HEK293 (cell line): ENCODE measurements around the gene MYH11.
A peak's percentile ranks its signal among the peaks of the same experiment; 100 is the strongest.

Source experiments
- GLI2 ChIP-seq: fragments of 450-650 bp; formaldehyde crosslinking; IDR thresholded peaks from 2 replicates; pipeline ENCODE4; 2017; ENCODE audit warnings: missing biosample characterization, missing genetic modification characterization, low read depth, borderline replicate concordance
- GLI4 ChIP-seq: fragments of 450-650 bp; formaldehyde crosslinking; IDR thresholded peaks from 2 replicates; pipeline ENCODE4 v1.5.1; 2016; ENCODE audit warnings: missing biosample characterization, missing genetic modification characterization
- HOXC10 ChIP-seq: sonication (generic); formaldehyde crosslinking; IDR thresholded peaks from 2 replicates; pipeline ENCODE4 v1.8.1; 2023; ENCODE audit warnings: mild to moderate bottlenecking, missing genetic modification reagents
- KLF9 ChIP-seq: fragments of 450-650 bp; formaldehyde crosslinking; IDR thresholded peaks from 2 replicates; pipeline ENCODE4 v1.5.1; 2016; ENCODE audit warnings: missing biosample characterization, missing genetic modification characterization, low read depth
- TRIM28 ChIP-seq: IDR thresholded peaks from 2 replicates; pipeline ENCODE4 v1.6.1; 2011; ENCODE audit warnings: low read length, control low read depth, borderline replicate concordance
- WT1 ChIP-seq: fragments of 450-650 bp; formaldehyde crosslinking; IDR thresholded peaks from 2 replicates; pipeline ENCODE4 v1.5.1; 2016; ENCODE audit warnings: missing biosample characterization, missing genetic modification characterization
- ZEB2 ChIP-seq: fragments of 450-650 bp; formaldehyde crosslinking; IDR thresholded peaks from 2 replicates; pipeline ENCODE4 v1.5.1; 2016; ENCODE audit warnings: missing biosample characterization, missing genetic modification characterization
- ZFP37 ChIP-seq: fragments of 450-650 bp; formaldehyde crosslinking; IDR thresholded peaks from 2 replicates; pipeline ENCODE4 v1.5.1; 2016; ENCODE audit warnings: missing biosample characterization, missing genetic modification characterization
- ZNF146 ChIP-seq: fragments of 450-650 bp; formaldehyde crosslinking; IDR thresholded peaks from 2 replicates; pipeline ENCODE4 v1.5.1; 2016; ENCODE audit warnings: missing biosample characterization, missing genetic modification characterization
- ZNF211 ChIP-seq: fragments of 450-650 bp; formaldehyde crosslinking; IDR thresholded peaks from 2 replicates; pipeline ENCODE4 v1.5.1; 2016; ENCODE audit warnings: low read depth, missing biosample characterization, missing genetic modification characterization
- ZNF24 ChIP-seq: fragments of 450-650 bp; formaldehyde crosslinking; IDR thresholded peaks from 2 replicates; pipeline ENCODE4 v1.5.1; 2016; ENCODE audit warnings: missing biosample characterization, missing genetic modification characterization
- ZNF394 ChIP-seq: fragments of 450-650 bp; formaldehyde crosslinking; IDR thresholded peaks from 2 replicates; pipeline ENCODE4 v1.5.1; 2016; ENCODE audit warnings: missing biosample characterization, missing genetic modification characterization, mild to moderate bottlenecking, moderate library complexity, borderline replicate concordance
- ZNF404 ChIP-seq: fragments of 450-650 bp; formaldehyde crosslinking; IDR thresholded peaks from 2 replicates; pipeline ENCODE4 v1.5.1; 2017; ENCODE audit warnings: missing biosample characterization, missing genetic modification characterization
- ZNF549 ChIP-seq: fragments of 450-650 bp; IDR thresholded peaks from 2 replicates; pipeline ENCODE4 v1.5.1; 2018; ENCODE audit warnings: missing biosample characterization, missing genetic modification characterization, mild to moderate bottlenecking, inconsistent platforms, moderate library complexity
- ZNF561 ChIP-seq: fragments of 450-650 bp; IDR thresholded peaks from 2 replicates; pipeline ENCODE4 v1.5.1; 2018; ENCODE audit warnings: missing biosample characterization, missing genetic modification characterization, borderline replicate concordance
- ZNF621 ChIP-seq: fragments of 450-650 bp; formaldehyde crosslinking; IDR thresholded peaks from 2 replicates; pipeline ENCODE4 v1.5.1; 2017; ENCODE audit warnings: missing biosample characterization, missing genetic modification characterization
- ZNF660 ChIP-seq: fragments of 450-650 bp; IDR thresholded peaks from 2 replicates; pipeline ENCODE4 v1.5.1; 2018; ENCODE audit warnings: missing biosample characterization, mild to moderate bottlenecking, missing genetic modification characterization
- ZNF747 ChIP-seq: fragments of 450-650 bp; formaldehyde crosslinking; IDR thresholded peaks from 2 replicates; pipeline ENCODE4 v1.5.1; 2016; ENCODE audit warnings: missing biosample characterization, missing genetic modification characterization
- ZNF76 ChIP-seq: fragments of 450-650 bp; formaldehyde crosslinking; IDR thresholded peaks from 2 replicates; pipeline ENCODE4; 2016; ENCODE audit warnings: low read depth, missing biosample characterization, missing genetic modification characterization, borderline replicate concordance
- ZSCAN30 ChIP-seq: fragments of 450-650 bp; IDR thresholded peaks from 2 replicates; pipeline ENCODE4 v1.5.1; 2018; ENCODE audit warnings: missing biosample characterization, mild to moderate bottlenecking, missing genetic modification characterization, moderate library complexity
- TF ChIP-seq, protein P1 (sequence below): sonication (generic); formaldehyde crosslinking; IDR thresholded peaks from 2 replicates; pipeline ENCODE4 v1.8.1; 2022; ENCODE audit warnings: mild to moderate bottlenecking, moderate library complexity, missing genetic modification reagents
- TF ChIP-seq, protein P2 (sequence below): fragments of 450-650 bp; formaldehyde crosslinking; conservative IDR thresholded peaks from 2 replicates; pipeline ENCODE4 v1.5.1; 2016; ENCODE audit warnings: low read depth, missing biosample characterization, missing genetic modification characterization
- TF ChIP-seq, protein P3 (sequence below): fragments of 450-650 bp; formaldehyde crosslinking; IDR thresholded peaks from 2 replicates; pipeline ENCODE4; 2016; ENCODE audit warnings: missing biosample characterization, missing genetic modification characterization
- TF ChIP-seq, protein P4 (sequence below): fragments of 450-650 bp; formaldehyde crosslinking; IDR thresholded peaks from 2 replicates; pipeline ENCODE4 v1.5.1; 2016; ENCODE audit warnings: missing biosample characterization, missing genetic modification characterization, borderline replicate concordance
- TF ChIP-seq, protein P5 (sequence below): fragments of 450-650 bp; formaldehyde crosslinking; IDR thresholded peaks from 2 replicates; pipeline ENCODE4 v1.5.1; 2016; ENCODE audit warnings: missing biosample characterization, missing genetic modification characterization
- TF ChIP-seq, protein P6 (sequence below): fragments of 450-650 bp; formaldehyde crosslinking; IDR thresholded peaks from 2 replicates; pipeline ENCODE4 v1.5.1; 2016; ENCODE audit warnings: missing biosample characterization, missing genetic modification characterization

The MYH11 gene

DNA sequence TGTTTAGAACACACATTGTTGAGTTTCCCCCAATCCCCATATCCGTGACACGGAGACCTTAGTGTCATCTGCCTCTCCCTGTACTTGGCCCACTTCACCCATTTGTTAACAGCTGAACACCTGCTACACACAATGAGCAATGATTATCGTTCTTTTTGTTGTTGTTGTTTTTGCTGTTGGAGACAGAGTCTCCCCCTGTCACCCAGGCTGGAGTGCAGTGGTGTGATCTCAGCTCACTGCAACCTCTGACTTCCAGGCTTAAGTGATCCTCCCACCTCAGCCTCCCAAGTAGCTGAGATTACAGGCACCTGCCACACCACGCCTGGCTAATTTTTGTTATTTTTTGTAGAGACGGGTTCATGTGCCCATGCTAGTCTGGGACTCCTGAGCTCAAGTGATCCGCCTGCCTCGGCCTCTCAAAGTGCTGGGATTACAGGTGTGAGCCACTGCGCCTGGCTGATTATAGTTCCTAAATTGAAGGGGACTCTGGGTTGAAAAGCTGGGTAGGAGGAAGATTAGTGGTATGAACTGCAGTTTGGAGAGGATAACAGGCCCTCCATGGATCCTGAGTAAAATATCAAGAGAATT lies 185.2 kb downstream of the MYH11 start (continued):
- TF ChIP-seq, protein P1, sequence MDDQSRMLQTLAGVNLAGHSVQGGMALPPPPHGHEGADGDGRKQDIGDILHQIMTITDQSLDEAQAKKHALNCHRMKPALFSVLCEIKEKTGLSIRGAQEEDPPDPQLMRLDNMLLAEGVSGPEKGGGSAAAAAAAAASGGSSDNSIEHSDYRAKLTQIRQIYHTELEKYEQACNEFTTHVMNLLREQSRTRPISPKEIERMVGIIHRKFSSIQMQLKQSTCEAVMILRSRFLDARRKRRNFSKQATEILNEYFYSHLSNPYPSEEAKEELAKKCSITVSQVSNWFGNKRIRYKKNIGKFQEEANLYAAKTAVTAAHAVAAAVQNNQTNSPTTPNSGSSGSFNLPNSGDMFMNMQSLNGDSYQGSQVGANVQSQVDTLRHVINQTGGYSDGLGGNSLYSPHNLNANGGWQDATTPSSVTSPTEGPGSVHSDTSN, result no peak
- TF ChIP-seq WT1 (tag by site-specific recombination) (peak; percentile 54; the same call in 1 of the 2 replicates), ZNF394 (tag by site-specific recombination) (no peak), GLI4 (tag by site-specific recombination) (no peak), ZFP37 (tag by site-specific recombination) (no peak), ZNF211 (tag by site-specific recombination) (no peak), ZNF561 (tag by site-specific recombination) (no peak), GLI2 (tag by site-specific recombination) (no peak), ZNF146 (tag by site-specific recombination) (no peak), ZNF24 (tag by site-specific recombination) (no peak), ZNF549 (tag by site-specific recombination) (no peak), HOXC10 (CRISPR knock-in tag) (no peak), TRIM28 (no peak), KLF9 (no peak), ZNF621 (no peak), ZNF76 (tag by site-specific recombination) (no peak), ZNF660 (tag by site-specific recombination) (no peak), ZSCAN30 (tag by site-specific recombination) (no peak), ZNF747 (no peak), ZEB2 (no peak), ZNF404 (tag by site-specific recombination) (no peak)
- TF ChIP-seq, protein P2, sequence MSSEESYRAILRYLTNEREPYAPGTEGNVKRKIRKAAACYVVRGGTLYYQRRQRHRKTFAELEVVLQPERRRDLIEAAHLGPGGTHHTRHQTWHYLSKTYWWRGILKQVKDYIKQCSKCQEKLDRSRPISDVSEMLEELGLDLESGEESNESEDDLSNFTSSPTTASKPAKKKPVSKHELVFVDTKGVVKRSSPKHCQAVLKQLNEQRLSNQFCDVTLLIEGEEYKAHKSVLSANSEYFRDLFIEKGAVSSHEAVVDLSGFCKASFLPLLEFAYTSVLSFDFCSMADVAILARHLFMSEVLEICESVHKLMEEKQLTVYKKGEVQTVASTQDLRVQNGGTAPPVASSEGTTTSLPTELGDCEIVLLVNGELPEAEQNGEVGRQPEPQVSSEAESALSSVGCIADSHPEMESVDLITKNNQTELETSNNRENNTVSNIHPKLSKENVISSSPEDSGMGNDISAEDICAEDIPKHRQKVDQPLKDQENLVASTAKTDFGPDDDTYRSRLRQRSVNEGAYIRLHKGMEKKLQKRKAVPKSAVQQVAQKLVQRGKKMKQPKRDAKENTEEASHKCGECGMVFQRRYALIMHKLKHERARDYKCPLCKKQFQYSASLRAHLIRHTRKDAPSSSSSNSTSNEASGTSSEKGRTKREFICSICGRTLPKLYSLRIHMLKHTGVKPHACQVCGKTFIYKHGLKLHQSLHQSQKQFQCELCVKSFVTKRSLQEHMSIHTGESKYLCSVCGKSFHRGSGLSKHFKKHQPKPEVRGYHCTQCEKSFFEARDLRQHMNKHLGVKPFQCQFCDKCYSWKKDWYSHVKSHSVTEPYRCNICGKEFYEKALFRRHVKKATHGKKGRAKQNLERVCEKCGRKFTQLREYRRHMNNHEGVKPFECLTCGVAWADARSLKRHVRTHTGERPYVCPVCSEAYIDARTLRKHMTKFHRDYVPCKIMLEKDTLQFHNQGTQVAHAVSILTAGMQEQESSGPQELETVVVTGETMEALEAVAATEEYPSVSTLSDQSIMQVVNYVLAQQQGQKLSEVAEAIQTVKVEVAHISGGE (tag by site-specific recombination), result no peak
- TF ChIP-seq, protein P3, sequence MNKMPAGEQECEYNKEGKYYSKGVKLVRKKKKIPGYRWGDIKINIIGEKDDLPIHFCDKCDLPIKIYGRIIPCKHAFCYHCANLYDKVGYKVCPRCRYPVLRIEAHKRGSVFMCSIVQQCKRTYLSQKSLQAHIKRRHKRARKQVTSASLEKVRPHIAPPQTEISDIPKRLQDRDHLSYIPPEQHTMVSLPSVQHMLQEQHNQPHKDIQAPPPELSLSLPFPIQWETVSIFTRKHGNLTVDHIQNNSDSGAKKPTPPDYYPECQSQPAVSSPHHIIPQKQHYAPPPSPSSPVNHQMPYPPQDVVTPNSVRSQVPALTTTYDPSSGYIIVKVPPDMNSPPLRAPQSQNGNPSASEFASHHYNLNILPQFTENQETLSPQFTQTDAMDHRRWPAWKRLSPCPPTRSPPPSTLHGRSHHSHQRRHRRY (tag by site-specific recombination), result no peak
- TF ChIP-seq, protein P4, sequence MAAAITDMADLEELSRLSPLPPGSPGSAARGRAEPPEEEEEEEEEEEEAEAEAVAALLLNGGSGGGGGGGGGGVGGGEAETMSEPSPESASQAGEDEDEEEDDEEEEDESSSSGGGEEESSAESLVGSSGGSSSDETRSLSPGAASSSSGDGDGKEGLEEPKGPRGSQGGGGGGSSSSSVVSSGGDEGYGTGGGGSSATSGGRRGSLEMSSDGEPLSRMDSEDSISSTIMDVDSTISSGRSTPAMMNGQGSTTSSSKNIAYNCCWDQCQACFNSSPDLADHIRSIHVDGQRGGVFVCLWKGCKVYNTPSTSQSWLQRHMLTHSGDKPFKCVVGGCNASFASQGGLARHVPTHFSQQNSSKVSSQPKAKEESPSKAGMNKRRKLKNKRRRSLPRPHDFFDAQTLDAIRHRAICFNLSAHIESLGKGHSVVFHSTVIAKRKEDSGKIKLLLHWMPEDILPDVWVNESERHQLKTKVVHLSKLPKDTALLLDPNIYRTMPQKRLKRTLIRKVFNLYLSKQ, result no peak
- TF ChIP-seq, protein P5, sequence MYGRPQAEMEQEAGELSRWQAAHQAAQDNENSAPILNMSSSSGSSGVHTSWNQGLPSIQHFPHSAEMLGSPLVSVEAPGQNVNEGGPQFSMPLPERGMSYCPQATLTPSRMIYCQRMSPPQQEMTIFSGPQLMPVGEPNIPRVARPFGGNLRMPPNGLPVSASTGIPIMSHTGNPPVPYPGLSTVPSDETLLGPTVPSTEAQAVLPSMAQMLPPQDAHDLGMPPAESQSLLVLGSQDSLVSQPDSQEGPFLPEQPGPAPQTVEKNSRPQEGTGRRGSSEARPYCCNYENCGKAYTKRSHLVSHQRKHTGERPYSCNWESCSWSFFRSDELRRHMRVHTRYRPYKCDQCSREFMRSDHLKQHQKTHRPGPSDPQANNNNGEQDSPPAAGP, result peak; percentile 74
- TF ChIP-seq, protein P6, sequence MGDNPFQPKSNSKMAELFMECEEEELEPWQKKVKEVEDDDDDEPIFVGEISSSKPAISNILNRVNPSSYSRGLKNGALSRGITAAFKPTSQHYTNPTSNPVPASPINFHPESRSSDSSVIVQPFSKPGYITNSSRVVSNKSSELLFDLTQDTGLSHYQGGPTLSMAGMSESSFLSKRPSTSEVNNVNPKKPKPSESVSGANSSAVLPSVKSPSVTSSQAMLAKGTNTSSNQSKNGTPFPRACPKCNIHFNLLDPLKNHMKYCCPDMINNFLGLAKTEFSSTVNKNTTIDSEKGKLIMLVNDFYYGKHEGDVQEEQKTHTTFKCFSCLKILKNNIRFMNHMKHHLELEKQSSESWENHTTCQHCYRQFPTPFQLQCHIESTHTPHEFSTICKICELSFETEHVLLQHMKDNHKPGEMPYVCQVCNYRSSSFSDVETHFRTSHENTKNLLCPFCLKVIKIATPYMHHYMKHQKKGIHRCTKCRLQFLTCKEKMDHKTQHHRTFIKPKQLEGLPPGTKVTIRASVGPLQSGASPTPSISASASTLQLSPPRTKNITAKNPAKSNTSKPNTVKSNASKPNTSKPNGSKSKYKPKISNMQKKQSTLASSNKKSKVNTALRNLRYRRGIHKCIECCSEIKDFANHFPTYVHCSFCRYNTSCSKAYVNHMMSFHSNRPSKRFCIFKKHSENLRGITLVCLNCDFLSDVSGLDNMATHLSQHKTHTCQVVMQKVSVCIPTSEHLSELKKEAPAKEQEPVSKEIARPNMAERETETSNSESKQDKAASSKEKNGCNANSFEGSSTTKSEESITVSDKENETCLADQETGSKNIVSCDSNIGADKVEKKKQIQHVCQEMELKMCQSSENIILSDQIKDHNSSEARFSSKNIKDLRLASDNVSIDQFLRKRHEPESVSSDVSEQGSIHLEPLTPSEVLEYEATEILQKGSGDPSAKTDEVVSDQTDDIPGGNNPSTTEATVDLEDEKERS (tag by site-specific recombination), result no peak
